Ascending aorta (tissue), 2 donors: ENCODE results near the gene CFAP20DC. TPM values are rescaled to one million over a fixed set of nuclear protein-coding genes. Genes with fewer than 3 reads are reported as not detected.
"Not testable (repeated sequence)": the region's sequence is repeated elsewhere in the genome, so short reads cannot be mapped to it uniquely, and the experiment has no call there.

Source experiments
- DNase-seq, 2 donors: peaks; one replicate each; pipeline ENCODE4 v3.0.0-alpha.2; 2019; ENCODE audit warnings: low spot score in 2 of 2
- H3K27ac ChIP-seq, 2 donors: fragments of 200-600 bp; sonication (generic); one replicate each; pipeline ENCODE4 v1.5.1; 2016 to 2017; ENCODE audit warnings: mild to moderate bottlenecking in 1 of 2
- H3K27me3 ChIP-seq: fragments of 200-600 bp; sonication (generic); one replicate; pipeline ENCODE4 v1.5.1; 2017
- H3K36me3 ChIP-seq, 2 donors: fragments of 200-600 bp; sonication (generic); one replicate each; pipeline ENCODE4 v1.5.1; 2016
- H3K4me1 ChIP-seq, 2 donors: fragments of 200-600 bp; sonication (generic); one replicate each; pipeline ENCODE4 v1.5.1; 2016 to 2017; ENCODE audit warnings: mild to moderate bottlenecking in 1 of 2
- H3K4me3 ChIP-seq, 2 donors: fragments of 200-600 bp; sonication (generic); one replicate each; pipeline ENCODE4 v1.5.1; 2016 to 2017; ENCODE audit warnings: mild to moderate bottlenecking in 1 of 2
- H3K9me3 ChIP-seq, 2 donors: fragments of 200-600 bp; sonication (generic); one replicate each; pipeline ENCODE4 v1.5.1; 2016
- intact Hi-C: fragments of 100-400 bp; cut with DNase I; formaldehyde crosslinking; loops from one replicate; pipeline ENCODE4 v1.15.1; 2023
- total RNA-seq: library from RNA; depleted of rRNA; stranded (reverse); fragments of >200 nt; gene quantifications from one replicate; pipeline ENCODE4 v1.1.0, GENCODE V29; 2016
- TF ChIP-seq, protein P1 (sequence below), 3 experiments: fragments of 200-600 bp in 2 of 3; fragments of 450-650 bp in 1 of 3; sonication (generic) in 2 of 3; IDR thresholded peaks; one replicate each; pipeline ENCODE4 v1.5.1; 2016 to 2019; ENCODE audit warnings: antibody characterized with exemption in 3 of 3, mild to moderate bottlenecking in 1 of 3, moderate library complexity in 1 of 3

Gene CFAP20DC
- total RNA-seq, 1 donor from 2014 or later = not detected

DNA sequence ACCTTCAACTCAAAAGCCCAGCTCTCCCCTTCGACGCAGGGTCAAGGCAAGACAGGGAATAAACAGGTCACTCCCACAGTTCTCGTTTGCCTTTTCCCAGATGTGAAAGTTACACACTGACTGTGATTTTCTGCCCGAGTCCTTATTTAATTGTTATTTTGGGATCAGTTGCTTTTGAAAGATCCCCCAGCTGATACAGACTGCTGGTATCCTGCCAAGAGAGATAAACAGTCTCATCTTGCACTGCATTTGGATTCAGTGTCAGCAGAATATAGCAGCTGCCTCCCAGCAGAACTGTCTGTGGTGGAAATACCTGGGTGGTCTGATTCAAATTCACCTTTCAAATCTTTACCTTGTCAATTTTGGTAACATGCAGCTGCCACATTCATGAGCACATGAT is 327.3 kb downstream of the CFAP20DC start:
- DNase-seq = no peak
- TF ChIP-seq, protein P1, sequence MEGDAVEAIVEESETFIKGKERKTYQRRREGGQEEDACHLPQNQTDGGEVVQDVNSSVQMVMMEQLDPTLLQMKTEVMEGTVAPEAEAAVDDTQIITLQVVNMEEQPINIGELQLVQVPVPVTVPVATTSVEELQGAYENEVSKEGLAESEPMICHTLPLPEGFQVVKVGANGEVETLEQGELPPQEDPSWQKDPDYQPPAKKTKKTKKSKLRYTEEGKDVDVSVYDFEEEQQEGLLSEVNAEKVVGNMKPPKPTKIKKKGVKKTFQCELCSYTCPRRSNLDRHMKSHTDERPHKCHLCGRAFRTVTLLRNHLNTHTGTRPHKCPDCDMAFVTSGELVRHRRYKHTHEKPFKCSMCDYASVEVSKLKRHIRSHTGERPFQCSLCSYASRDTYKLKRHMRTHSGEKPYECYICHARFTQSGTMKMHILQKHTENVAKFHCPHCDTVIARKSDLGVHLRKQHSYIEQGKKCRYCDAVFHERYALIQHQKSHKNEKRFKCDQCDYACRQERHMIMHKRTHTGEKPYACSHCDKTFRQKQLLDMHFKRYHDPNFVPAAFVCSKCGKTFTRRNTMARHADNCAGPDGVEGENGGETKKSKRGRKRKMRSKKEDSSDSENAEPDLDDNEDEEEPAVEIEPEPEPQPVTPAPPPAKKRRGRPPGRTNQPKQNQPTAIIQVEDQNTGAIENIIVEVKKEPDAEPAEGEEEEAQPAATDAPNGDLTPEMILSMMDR (IDR thresholded peaks at IDR 0.05) = no peak
- intact Hi-C loops = no loop called here
- Histone ChIP-seq H3K9me3 (no peaks in the 10 kb centered on the region), H3K4me1 (no peaks in the 10 kb centered on the region), H3K4me3 (no peak overlapping the region), H3K36me3 (no peaks in the 10 kb centered on the region), H3K27me3 (no peaks in the 10 kb centered on the region), H3K27ac (no peak overlapping the region)

DNA sequence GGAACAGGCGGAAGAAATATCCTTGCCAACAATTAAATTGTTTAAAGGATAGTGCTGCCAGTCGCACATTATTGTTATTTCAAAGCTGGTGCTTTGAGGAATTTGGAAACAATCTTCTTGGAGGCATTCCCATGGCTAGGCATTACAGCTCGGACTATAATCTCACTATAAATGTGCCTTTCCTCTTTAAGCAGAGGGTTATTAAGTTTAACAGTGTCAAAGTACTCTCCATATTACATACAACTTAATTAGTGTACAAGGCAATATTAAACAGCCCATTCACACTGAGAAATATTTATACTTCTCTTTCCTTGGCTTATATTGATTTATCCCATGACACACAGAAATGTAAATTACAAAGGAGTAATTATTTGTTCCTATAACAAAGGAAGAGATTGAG is 329.3 kb downstream of the CFAP20DC start:
- Histone ChIP-seq H3K27ac (no peak overlapping the region), H3K4me1 (no peaks in the 10 kb centered on the region), H3K4me3 (no peak overlapping the region), H3K9me3 (no peaks in the 10 kb centered on the region), H3K27me3 (no peaks in the 10 kb centered on the region), H3K36me3 (no peaks in the 10 kb centered on the region)
- DNase-seq = no peak
- TF ChIP-seq, protein P1 (IDR thresholded peaks at IDR 0.05) = no peak
- intact Hi-C loops = no loop called here

DNA sequence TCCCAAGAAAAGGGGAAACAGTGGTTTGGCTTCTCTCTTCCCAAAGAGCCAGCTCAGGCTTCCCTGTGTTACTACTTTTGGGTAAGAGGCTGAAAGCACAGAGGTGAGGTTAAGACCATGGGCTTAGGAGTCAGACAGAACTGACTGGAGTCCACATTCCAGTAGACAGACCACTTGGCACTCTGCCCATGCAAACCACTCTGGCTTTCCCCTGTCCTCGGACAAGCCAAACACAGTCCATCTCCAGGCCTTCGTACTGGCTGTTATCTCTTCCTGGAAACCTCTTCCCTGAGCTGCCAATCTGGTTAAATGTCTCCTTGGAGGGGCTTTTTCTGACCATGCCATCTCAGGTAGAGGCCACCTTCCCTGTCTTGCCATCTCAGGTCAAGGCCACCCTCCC is 330.1 kb downstream of the CFAP20DC start:
- H3K36me3 ChIP-seq = no peaks in the 10 kb centered on the region
- intact Hi-C loops = no loop called here

DNA sequence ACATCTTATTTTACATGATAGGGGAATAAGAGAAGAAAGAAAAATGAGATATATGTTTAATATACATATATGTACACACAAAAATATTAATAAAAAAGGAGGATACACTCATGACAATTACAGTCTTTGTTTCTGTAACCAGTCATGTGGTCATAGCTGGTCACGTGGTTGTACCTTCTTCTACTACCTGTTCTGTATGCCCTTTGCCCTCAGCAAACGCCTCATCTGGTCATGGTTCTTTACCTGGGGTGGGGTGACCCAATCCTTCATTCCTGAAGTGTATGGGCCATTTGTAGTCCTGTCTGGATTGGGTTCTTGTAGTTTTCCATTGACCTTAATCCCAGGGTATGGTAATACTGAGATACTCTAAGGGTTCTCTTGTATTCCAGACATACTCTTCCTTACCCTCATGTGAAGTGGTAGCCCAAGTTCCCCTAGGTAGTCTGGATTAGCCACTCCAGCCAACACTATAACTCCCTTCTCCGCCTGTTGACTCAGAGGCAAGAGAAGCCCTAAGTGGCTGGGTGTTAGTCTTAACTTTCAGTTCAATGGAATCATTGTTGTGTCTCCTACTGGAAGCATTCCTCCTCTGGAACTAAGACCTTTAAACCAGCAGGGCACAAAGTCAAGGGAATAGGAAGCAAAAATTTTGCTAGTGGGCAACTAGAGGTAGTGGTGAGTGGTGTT is 336.0 kb downstream of the CFAP20DC start:
- Histone ChIP-seq H3K9me3 (no peaks in the 10 kb centered on the region), H3K4me3 (no peak overlapping the region), H3K36me3 (no peaks in the 10 kb centered on the region), H3K4me1 (no peaks in the 10 kb centered on the region), H3K27ac (no peak overlapping the region), H3K27me3 (no peaks in the 10 kb centered on the region)
- no peak for DNase-seq
- intact Hi-C loops = no loop called here
- TF ChIP-seq, protein P1 (IDR thresholded peaks at IDR 0.05) = no peak

More for the DNA sequence above, 330.1 kb downstream of the CFAP20DC start:
- Histone ChIP-seq H3K27ac (no peak overlapping the region), H3K4me3 (no peak overlapping the region), H3K27me3 (no peaks in the 10 kb centered on the region), H3K9me3 (no peaks in the 10 kb centered on the region), H3K4me1 (no peaks in the 10 kb centered on the region)
- TF ChIP-seq, protein P1 (IDR thresholded peaks at IDR 0.05) = no peak
- DNase-seq = no peak

DNA sequence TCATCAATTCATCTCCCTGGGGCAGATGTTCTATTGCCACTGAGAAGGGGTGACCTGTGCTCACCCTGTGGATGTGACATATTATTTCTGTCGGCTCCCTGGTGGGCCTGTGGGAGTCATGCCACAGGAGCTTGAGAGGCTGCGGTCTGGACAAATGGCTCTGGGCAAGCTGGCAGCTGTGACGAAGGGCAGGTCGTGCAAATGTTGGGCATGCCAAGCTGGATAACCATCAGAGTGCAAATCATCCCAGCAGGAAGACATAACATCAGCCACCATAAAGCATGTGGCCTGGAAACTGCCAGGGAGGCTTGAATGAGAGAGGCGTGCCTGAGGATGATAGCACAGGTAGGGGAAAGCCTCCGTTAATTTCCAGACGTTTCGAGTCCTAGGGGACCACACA is 338.0 kb downstream of the CFAP20DC start:
- H3K9me3 ChIP-seq = no peaks in the 10 kb centered on the region
- H3K4me1 ChIP-seq = no peaks in the 10 kb centered on the region
- H3K36me3 ChIP-seq = no peaks in the 10 kb centered on the region
- no peak overlapping the region for H3K4me3 ChIP-seq
- intact Hi-C loops = no loop called here
- DNase-seq = no peak
- no peaks in the 10 kb centered on the region for H3K27me3 ChIP-seq
- no peak overlapping the region for H3K27ac ChIP-seq
- TF ChIP-seq, protein P1 (IDR thresholded peaks at IDR 0.05) = no peak

DNA sequence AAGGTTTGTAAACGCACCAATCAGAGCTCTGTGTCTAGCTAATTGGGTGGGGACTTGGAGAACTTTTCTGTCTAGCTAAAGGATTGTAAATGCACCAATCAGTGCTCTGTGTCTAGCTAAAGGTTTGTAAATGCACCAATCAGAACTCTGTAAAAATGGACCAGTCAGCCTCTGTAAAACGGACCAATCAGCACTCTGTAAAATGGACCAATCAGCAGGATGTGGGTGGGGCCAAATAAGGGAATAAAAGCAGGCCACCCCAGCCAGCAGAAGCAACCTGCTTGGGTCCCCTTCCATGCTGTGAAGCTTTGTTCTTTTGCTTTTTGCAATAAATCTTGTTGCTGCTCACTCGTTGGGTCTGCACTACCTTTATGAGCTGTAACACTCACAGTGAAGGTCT is 340.8 kb downstream of the CFAP20DC start:
- H3K9me3 ChIP-seq, H3K4me1 ChIP-seq, H3K4me3 ChIP-seq, H3K27ac ChIP-seq, H3K27me3 ChIP-seq, intact Hi-C loops, H3K36me3 ChIP-seq, DNase-seq: not testable (repeated sequence)
